PC-3 (cell line): Measurements from ENCODE around the gene TTC31. TPM values are rescaled to one million over a fixed set of nuclear protein-coding genes. Genes with fewer than 3 reads are reported as not detected.
A peak's percentile ranks its signal among the peaks of the same experiment; 100 is the strongest.
"Not testable (repeated sequence)": the region's sequence is repeated elsewhere in the genome, so short reads cannot be mapped to it uniquely, and the experiment has no call there.

ENCODE experiments used
- ATAC-seq: fragments of 200-7000 bp; cut with Tn5 transposase; 2 replicates; pipeline ENCODE4 v1.9.1; 2020; ENCODE audit warnings: mild to moderate bottlenecking, moderate library complexity
- BruUV-seq: library from RNA; stranded (reverse); fragments of 400-500 nt; replicated peaks from 2 replicates; lab custom pipeline; 2021; lab: Mats Ljungman, UMichigan
- CTCF ChIA-PET: fragments of 300-600 bp; sonication (Branson Sonifier 250); formaldehyde crosslinking; loops from one replicate; lab custom pipeline; 2022; ENCODE audit warnings: antibody characterized with exemption; lab: Charles Lee
- POLR2A ChIA-PET: fragments of 300-600 bp; sonication (Branson Sonifier 250); formaldehyde crosslinking; loops from one replicate; lab custom pipeline; 2022; ENCODE audit warnings: antibody characterized with exemption; ENCODE audit not compliant: unreplicated experiment; lab: Charles Lee
- DNase-seq: peaks from one replicate; pipeline ENCODE4 v3.0.0-alpha.2; 2015
- H2AFZ ChIP-seq: fragments of 300-600 bp; sonication (generic); 2 replicates; pipeline ENCODE4 v1.6.0; 2016; ENCODE audit warnings: antibody characterized with exemption, low read length
- H3F3A ChIP-seq: fragments of 300-600 bp; sonication (generic); one replicate; pipeline ENCODE4 v1.6.0; 2017; ENCODE audit warnings: antibody characterized with exemption, low read length, control low read depth, mild to moderate bottlenecking; ENCODE audit not compliant: unreplicated experiment
- H3K27ac ChIP-seq: fragments of 300-600 bp; sonication (generic); 2 replicates; pipeline ENCODE4 v1.5.1; 2016; ENCODE audit warnings: mild to moderate bottlenecking, low read length
- H3K27me3 ChIP-seq: fragments of 300-600 bp; sonication (generic); 2 replicates; pipeline ENCODE4 v1.6.1; 2016; ENCODE audit warnings: low read length, mixed read lengths
- H3K36me3 ChIP-seq: fragments of 300-600 bp; sonication (generic); 2 replicates; pipeline ENCODE4 v1.6.1; 2016; ENCODE audit warnings: low read depth, mixed run types, low read length, mixed read lengths
- H3K4me1 ChIP-seq: fragments of 300-600 bp; sonication (generic); 2 replicates; pipeline ENCODE4 v1.5.1; 2016; ENCODE audit warnings: low read length; ENCODE audit not compliant: insufficient read depth
- H3K4me2 ChIP-seq: fragments of 300-600 bp; sonication (generic); 2 replicates; pipeline ENCODE4 v1.6.0; 2016; ENCODE audit warnings: low read length
- H3K4me3 ChIP-seq: fragments of 300-600 bp; sonication (generic); 2 replicates; pipeline ENCODE4 v1.5.1; 2016; ENCODE audit warnings: mild to moderate bottlenecking, low read length, mixed read lengths
- H3K79me2 ChIP-seq: fragments of 300-600 bp; sonication (generic); 2 replicates; pipeline ENCODE4 v1.6.1; 2017; ENCODE audit warnings: low read length, mixed read lengths
- H3K9ac ChIP-seq: fragments of 300-600 bp; sonication (generic); 2 replicates; pipeline ENCODE4 v1.6.0; 2016; ENCODE audit warnings: mild to moderate bottlenecking, low read length
- H3K9me2 ChIP-seq: fragments of 300-600 bp; sonication (generic); replicated peaks from 2 replicates; pipeline ENCODE4 v1.6.1; 2016; ENCODE audit warnings: mixed run types, low read length, mixed read lengths
- H3K9me3 ChIP-seq: fragments of 300-600 bp; sonication (generic); 2 replicates; pipeline ENCODE4 v1.6.1; 2016; ENCODE audit warnings: low read length, mixed read lengths
- H4K20me1 ChIP-seq: fragments of 300-600 bp; sonication (generic); 2 replicates; pipeline ENCODE4 v1.6.1; 2016; ENCODE audit warnings: low read length, mixed read lengths
- EZH2 ChIP-seq: fragments of 300-600 bp; sonication (generic); IDR thresholded peaks from one replicate; pipeline ENCODE4 v1.6.1; 2017; ENCODE audit warnings: antibody characterized with exemption, mild to moderate bottlenecking, low read length; ENCODE audit not compliant: unreplicated experiment
- EZH2phosphoT487 ChIP-seq: fragments of 300-600 bp; sonication (generic); IDR thresholded peaks from 2 replicates; pipeline ENCODE4 v1.6.1; 2018; ENCODE audit warnings: mild to moderate bottlenecking, antibody characterized with exemption, low read length, borderline replicate concordance
- intact Hi-C: fragments of 100-400 bp; cut with micrococcal nuclease; formaldehyde crosslinking; loops from 2 replicates; pipeline ENCODE4 v1.9.0; 2023
- total RNA-seq: library from RNA; depleted of rRNA; stranded (reverse); fragments of >200 nt; gene quantifications from 2 replicates; pipeline ENCODE4 v1.2.3, GENCODE V29; 2014
- TF ChIP-seq, protein P1 (sequence below): fragments of 300-600 bp; sonication (generic); conservative IDR thresholded peaks from 2 replicates; pipeline ENCODE4 v1.5.1; 2017; ENCODE audit warnings: antibody characterized with exemption, low read depth, mild to moderate bottlenecking, low read length

Gene TTC31
- total RNA-seq, 1 experiment from 2014 or later: 21.1 TPM

DNA sequence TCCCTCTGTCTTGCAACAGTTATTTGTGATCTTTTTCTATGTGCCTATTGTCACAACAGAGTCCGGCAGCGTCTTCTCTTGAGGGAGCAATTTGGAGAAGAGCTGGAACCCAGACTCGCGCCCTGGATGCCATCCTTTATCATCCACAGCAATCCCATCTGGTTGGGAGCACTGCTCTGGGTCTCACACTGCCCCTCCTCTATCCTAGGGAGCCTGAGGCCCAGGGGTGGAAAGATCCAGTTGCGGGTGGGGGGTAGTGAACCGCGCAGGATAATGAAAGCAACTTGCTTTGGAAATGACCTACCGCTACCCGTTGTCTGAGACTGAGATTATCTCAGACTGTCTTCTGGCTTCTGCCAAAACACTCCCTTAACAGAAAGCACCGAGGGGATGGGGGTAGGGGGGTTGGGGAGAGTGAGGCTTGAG, 23.9 kb upstream of the TTC31 start:
- Histone ChIP-seq H3K9me3 (no peaks in the 10 kb centered on the region), H4K20me1 (no peaks in the 10 kb centered on the region), H3K4me3 (peak overlapping the region; percentile 100), H3K9me2 (no peaks in the 10 kb centered on the region), H3F3A (no peaks in the 10 kb centered on the region), H3K27me3 (no peaks in the 10 kb centered on the region), H3K9ac (peak overlapping the region; percentile 84), H2AFZ (0 out of 2 replicates have a peak overlapping the region, but pooled peaks have one; percentile 53), H3K36me3 (peaks cover 5% of the 10 kb centered on the region; the same call in 1 of the 2 replicates), H3K27ac (peak overlapping the region; percentile 24; the same call in 1 of the 2 replicates), H3K79me2 (peaks cover 40% of the 10 kb centered on the region), H3K4me1 (peaks cover 27% of the 10 kb centered on the region), H3K4me2 (peak overlapping the region; percentile 100)
- TF ChIP-seq EZH2 (no peak), EZH2phosphoT487 (no peak)
- TF ChIP-seq, protein P1, sequence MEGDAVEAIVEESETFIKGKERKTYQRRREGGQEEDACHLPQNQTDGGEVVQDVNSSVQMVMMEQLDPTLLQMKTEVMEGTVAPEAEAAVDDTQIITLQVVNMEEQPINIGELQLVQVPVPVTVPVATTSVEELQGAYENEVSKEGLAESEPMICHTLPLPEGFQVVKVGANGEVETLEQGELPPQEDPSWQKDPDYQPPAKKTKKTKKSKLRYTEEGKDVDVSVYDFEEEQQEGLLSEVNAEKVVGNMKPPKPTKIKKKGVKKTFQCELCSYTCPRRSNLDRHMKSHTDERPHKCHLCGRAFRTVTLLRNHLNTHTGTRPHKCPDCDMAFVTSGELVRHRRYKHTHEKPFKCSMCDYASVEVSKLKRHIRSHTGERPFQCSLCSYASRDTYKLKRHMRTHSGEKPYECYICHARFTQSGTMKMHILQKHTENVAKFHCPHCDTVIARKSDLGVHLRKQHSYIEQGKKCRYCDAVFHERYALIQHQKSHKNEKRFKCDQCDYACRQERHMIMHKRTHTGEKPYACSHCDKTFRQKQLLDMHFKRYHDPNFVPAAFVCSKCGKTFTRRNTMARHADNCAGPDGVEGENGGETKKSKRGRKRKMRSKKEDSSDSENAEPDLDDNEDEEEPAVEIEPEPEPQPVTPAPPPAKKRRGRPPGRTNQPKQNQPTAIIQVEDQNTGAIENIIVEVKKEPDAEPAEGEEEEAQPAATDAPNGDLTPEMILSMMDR: no peak
- DNase-seq: no peak
- no TSS peak for BruUV-seq
- ChIA-PET POLR2A (interaction anchor here (1.1 kb wide), 1 partner anchor 19 kb away, joined by 4 read pairs; no protein-coding TSS in a partner anchor), CTCF (no interaction called here)
- intact Hi-C loops: loop anchor here (1.0 to 5.0 kb wide), 3 partner anchors 24 to 262 kb away; partner anchors contain the start of genes AUP1, HTRA2, MTHFD2 and TTC31
- ATAC-seq: no peak

DNA sequence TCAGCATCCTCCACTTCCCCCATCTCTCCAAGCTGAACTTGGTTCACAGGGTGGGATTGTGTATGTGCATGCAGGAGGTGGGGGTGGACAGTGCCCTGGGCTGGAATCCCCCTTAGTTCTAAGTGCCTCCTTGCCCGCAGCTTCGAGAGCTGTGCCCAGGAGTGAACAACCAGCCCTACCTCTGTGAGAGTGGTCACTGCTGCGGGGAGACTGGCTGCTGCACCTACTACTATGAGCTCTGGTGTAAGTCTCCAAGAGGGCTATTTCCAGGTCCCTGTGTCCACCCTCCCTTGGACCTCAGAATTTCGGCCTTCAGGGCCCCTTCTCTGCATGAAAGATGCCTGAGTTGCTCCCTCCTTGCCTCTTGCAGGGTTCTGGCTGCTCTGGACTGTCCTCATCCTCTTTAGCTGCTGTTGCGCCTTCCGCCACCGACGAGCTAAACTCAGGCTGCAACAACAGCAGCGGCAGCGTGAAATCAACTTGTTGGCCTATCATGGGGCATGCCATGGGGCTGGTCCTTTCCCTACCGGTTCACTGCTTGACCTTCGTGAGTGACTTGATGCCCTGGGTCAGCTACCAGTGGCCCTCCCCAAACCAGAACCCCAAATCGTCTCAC, 23.3 kb upstream of the TTC31 start:
- Histone ChIP-seq H3K4me2 (peak overlapping the region; percentile 100), H3K79me2 (peaks cover 47% of the 10 kb centered on the region), H3K4me1 (peaks cover 28% of the 10 kb centered on the region), H3K4me3 (peak overlapping the region; percentile 100)
- H3K9me2 ChIP-seq, H3F3A ChIP-seq, POLR2A ChIA-PET, DNase-seq, H3K36me3 ChIP-seq, CTCF ChIA-PET, BruUV-seq, H3K27me3 ChIP-seq, H4K20me1 ChIP-seq, H3K9ac ChIP-seq, H2AFZ ChIP-seq, H3K9me3 ChIP-seq, ATAC-seq, H3K27ac ChIP-seq: not testable (repeated sequence)
- intact Hi-C loops: loop anchor here (5.0 kb wide), 1 partner anchor 262 kb away; the partner anchor contains the start of gene MTHFD2

DNA sequence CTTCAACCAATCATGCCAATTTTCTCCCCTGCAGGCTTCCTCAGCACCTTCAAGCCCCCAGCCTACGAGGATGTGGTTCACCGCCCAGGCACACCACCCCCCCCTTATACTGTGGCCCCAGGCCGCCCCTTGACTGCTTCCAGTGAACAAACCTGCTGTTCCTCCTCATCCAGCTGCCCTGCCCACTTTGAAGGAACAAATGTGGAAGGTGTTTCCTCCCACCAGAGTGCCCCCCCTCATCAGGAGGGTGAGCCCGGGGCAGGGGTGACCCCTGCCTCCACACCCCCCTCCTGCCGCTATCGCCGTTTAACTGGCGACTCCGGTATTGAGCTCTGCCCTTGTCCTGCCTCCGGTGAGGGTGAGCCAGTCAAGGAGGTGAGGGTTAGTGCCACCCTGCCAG, 22.7 kb upstream of the TTC31 start:
- CTCF ChIA-PET, H3K9ac ChIP-seq: not testable (repeated sequence)

More for the DNA sequence above, 22.7 kb upstream of the TTC31 start:
- H3K36me3 ChIP-seq, DNase-seq, BruUV-seq, ATAC-seq, H3K4me3 ChIP-seq, H3K27ac ChIP-seq, POLR2A ChIA-PET, H3K9me3 ChIP-seq, H4K20me1 ChIP-seq, H3F3A ChIP-seq, H3K27me3 ChIP-seq, H3K9me2 ChIP-seq, H2AFZ ChIP-seq, intact Hi-C loops: not testable (repeated sequence)
- Histone ChIP-seq H3K4me1 (peaks cover 28% of the 10 kb centered on the region), H3K4me2 (0 out of 2 replicates have a peak overlapping the region, but pooled peaks have one; percentile 100), H3K79me2 (peaks cover 50% of the 10 kb centered on the region)
